KMS-11 (cell line): Measurements from ENCODE around the gene CCT7.

ENCODE experiments used
- H2AFZ ChIP-seq: fragments of 200-600 bp; sonication (generic); 2 replicates; pipeline ENCODE4 v1.6.1; 2016; ENCODE audit warnings: antibody characterized with exemption, mixed run types, low read depth
- H3K27ac ChIP-seq: fragments of 200-600 bp; sonication (generic); 2 replicates; pipeline ENCODE4 v1.6.1; 2016; ENCODE audit warnings: mild to moderate bottlenecking, mixed run types
- H3K27me3 ChIP-seq: fragments of 200-600 bp; sonication (generic); 2 replicates; pipeline ENCODE4 v1.6.1; 2017; ENCODE audit warnings: mild to moderate bottlenecking, low read depth, mixed run types, moderate library complexity; ENCODE audit not compliant: insufficient read depth
- H3K36me3 ChIP-seq: fragments of 200-600 bp; sonication (generic); 2 replicates; pipeline ENCODE4 v1.6.1; 2017; ENCODE audit warnings: mild to moderate bottlenecking, mixed run types; ENCODE audit not compliant: insufficient read depth
- H3K4me1 ChIP-seq: fragments of 200-600 bp; sonication (generic); 2 replicates; pipeline ENCODE4 v1.6.1; 2016; ENCODE audit warnings: mild to moderate bottlenecking, low read depth, mixed run types; ENCODE audit not compliant: poor library complexity, severe bottlenecking
- H3K4me2 ChIP-seq: fragments of 200-600 bp; sonication (generic); 2 replicates; pipeline ENCODE4 v1.7.0; 2016; ENCODE audit warnings: mild to moderate bottlenecking, mixed run types
- H3K4me3 ChIP-seq: fragments of 200-600 bp; sonication (generic); IDR thresholded peaks from 2 replicates; pipeline ENCODE4 v1.6.1; 2017; ENCODE audit warnings: low read depth, low read length, mixed read lengths; ENCODE audit not compliant: insufficient read depth
- H3K79me2 ChIP-seq: fragments of 200-600 bp; sonication (generic); 2 replicates; pipeline ENCODE4 v1.6.1; 2016; ENCODE audit warnings: low read depth, mixed run types; ENCODE audit not compliant: insufficient read depth
- H3K9ac ChIP-seq: fragments of 200-600 bp; sonication (generic); 2 replicates; pipeline ENCODE4 v1.6.1; 2016; ENCODE audit warnings: mild to moderate bottlenecking, mixed run types
- H4K20me1 ChIP-seq: fragments of 200-600 bp; sonication (generic); 2 replicates; pipeline ENCODE4 v1.6.1; 2016; ENCODE audit warnings: mild to moderate bottlenecking, mixed run types; ENCODE audit not compliant: insufficient read depth
- CTCF ChIP-seq: fragments of 200-600 bp; sonication (generic); conservative IDR thresholded peaks from 2 replicates; pipeline ENCODE4 v1.6.1; 2017; ENCODE audit warnings: low read depth, mild to moderate bottlenecking, antibody characterized with exemption, low read length, moderate library complexity, mixed read lengths

The CCT7 gene

GRCh38 chr2:73243884-73244570 lies 9.9 kb downstream of the CCT7 start:
- Histone ChIP-seq H3K4me3 (no peak overlapping the region), H3K9ac (no peak overlapping the region), H3K79me2 (peaks cover 54% of the 10 kb centered on the region), H3K36me3 (peaks cover 46% of the 10 kb centered on the region), H2AFZ (no peak overlapping the region), H3K27ac (no peak overlapping the region), H4K20me1 (peaks cover 33% of the 10 kb centered on the region), H3K4me1 (peaks cover 9% of the 10 kb centered on the region), H3K27me3 (no peaks in the 10 kb centered on the region), H3K4me2 (no peak overlapping the region)
- no peak for TF ChIP-seq CTCF

- H4K20me1 ChIP-seq: peaks cover 27% of the 10 kb centered on the region
- no peak overlapping the region for H3K4me2 ChIP-seq
- no peaks in the 10 kb centered on the region for H3K27me3 ChIP-seq
- TF ChIP-seq CTCF: no peak
- H3K27ac ChIP-seq: no peak overlapping the region
- peaks cover 8% of the 10 kb centered on the region for H3K4me1 ChIP-seq
- peaks cover 46% of the 10 kb centered on the region for H3K36me3 ChIP-seq
- no peak overlapping the region for H3K9ac ChIP-seq
- no peak overlapping the region for H3K4me3 ChIP-seq
- no peak overlapping the region for H2AFZ ChIP-seq
- H3K79me2 ChIP-seq: peaks cover 48% of the 10 kb centered on the region
Measured at GRCh38 chr2:73244580-73244979, 10.5 kb downstream of the CCT7 start.

GRCh38 chr2:73246850-73247249 lies 12.7 kb downstream of the CCT7 start:
- Histone ChIP-seq H3K79me2 (peaks cover 25% of the 10 kb centered on the region; the same call in 1 of the 2 replicates), H3K9ac (no peak overlapping the region), H3K4me3 (no peak overlapping the region), H3K4me1 (peaks cover 8% of the 10 kb centered on the region), H4K20me1 (peaks cover 12% of the 10 kb centered on the region), H2AFZ (no peak overlapping the region), H3K27me3 (no peaks in the 10 kb centered on the region), H3K27ac (peak overlapping the region; percentile 11; the same call in 1 of the 2 replicates), H3K4me2 (no peak overlapping the region), H3K36me3 (peaks cover 43% of the 10 kb centered on the region)
- TF ChIP-seq CTCF: no peak

GRCh38 chr2:73249636-73250035 lies 15.5 kb downstream of the CCT7 start:
- Histone ChIP-seq H3K79me2 (peaks cover 12% of the 10 kb centered on the region; the same call in 1 of the 2 replicates), H3K27ac (no peak overlapping the region), H3K27me3 (no peaks in the 10 kb centered on the region), H3K9ac (no peak overlapping the region), H4K20me1 (peaks cover 12% of the 10 kb centered on the region), H3K4me3 (no peak overlapping the region), H3K36me3 (peaks cover 39% of the 10 kb centered on the region; the same call in 1 of the 2 replicates), H3K4me2 (no peak overlapping the region), H2AFZ (no peak overlapping the region), H3K4me1 (peaks cover 8% of the 10 kb centered on the region)
- TF ChIP-seq CTCF: no peak
